HEK293 (cell line): ENCODE data around the gene SERPINA1.

ENCODE experiments used
- CTCF ChIP-seq: fragments of 450-650 bp; formaldehyde crosslinking; IDR thresholded peaks from 2 replicates; pipeline ENCODE4 v1.5.1; 2016; ENCODE audit warnings: missing biosample characterization, missing genetic modification characterization
- YY1 ChIP-seq: fragments of 450-650 bp; formaldehyde crosslinking; IDR thresholded peaks from 2 replicates; pipeline ENCODE4 v1.5.1; 2018; ENCODE audit warnings: missing biosample characterization, missing genetic modification characterization

- no peak for TF ChIP-seq CTCF (tag by site-specific recombination)
- TF ChIP-seq YY1 = no peak
Measured at GRCh38 chr14:94385553-94386057, 2.8 kb downstream of the SERPINA1 start.
